ENCODE measurements around the gene TAL1. TPM values are rescaled to one million over a fixed set of nuclear protein-coding genes. Genes with fewer than 3 reads are reported as not detected.

The TAL1 gene
- polyA plus RNA-seq, 3 donors: 0.50 TPM; not detected in 2

GRCh38 chr1:47191940-47192457 lies 40.0 kb downstream of the TAL1 start:
- Histone ChIP-seq H3K4me2 (replicated peaks; ENCODE audit: extremely low read depth, low read length, poor library complexity, severe bottlenecking) (no peak overlapping the region), H3K27ac (ENCODE audit: low read depth in 1 of 2, low read length in 2 of 2) (no peak overlapping the region), H3K9me3 (replicated peaks in 1 of 2; ENCODE audit: control insufficient read depth in 1 of 2, insufficient read depth in 1 of 2, low read length in 2 of 2) (no peaks in the 10 kb centered on the region), H3K9ac (ENCODE audit: insufficient read depth, low read length, poor library complexity, severe bottlenecking) (no peak overlapping the region), H4K20me1 (ENCODE audit: insufficient read depth, low read length) (no peaks in the 10 kb centered on the region), H2AFZ (ENCODE audit: insufficient read depth, low read depth, low read length, poor library complexity, severe bottlenecking) (peak overlapping the region; percentile 13), H3K4me3 (replicated peaks in 1 of 3; ENCODE audit: low read depth in 2 of 3, low read length in 3 of 3) (no peak overlapping the region), H3K36me3 (replicated peaks in 1 of 2; ENCODE audit: control insufficient read depth in 1 of 2, insufficient read depth in 2 of 2, low read length in 2 of 2) (no peaks in the 10 kb centered on the region), H3K79me2 (ENCODE audit: insufficient read depth, low read length) (no peaks in the 10 kb centered on the region), H3K27me3 (ENCODE audit: control insufficient read depth in 2 of 2, insufficient read depth in 2 of 2, low read length in 2 of 2) (no peaks in the 10 kb centered on the region), H3K4me1 (ENCODE audit: control insufficient read depth in 1 of 2, insufficient read depth in 2 of 2, low read length in 2 of 2) (no peaks in the 10 kb centered on the region)
- Mint-ChIP-seq H3K36me3 (no peaks in the 10 kb centered on the region), H3K27ac (no peak overlapping the region), H3K27me3 (ENCODE audit: low read depth in 3 of 3) (peaks cover 0 to 9% (median 9%) of the 10 kb centered on the region in 3 donors), H3K9me3 (peaks cover 0 to 2% (median 0%) of the 10 kb centered on the region in 7 donors), H3K4me3 (no peak overlapping the region), H3K4me1 (peaks cover 6% of the 10 kb centered on the region)
- TF ChIP-seq CTCF (IDR thresholded peaks at IDR 0.05): no peak
- 91% methylated on average over 1 of the region's 4 CpGs for WGBS (ENCODE audit: insufficient coverage)
- intact Hi-C loops (cut with micrococcal nuclease): loop anchor here (2.0 to 5.0 kb wide), 3 partner anchors 70 to 515 kb away; no protein-coding TSS in a partner anchor
- no peak for DNase-seq

- Histone ChIP-seq H3K36me3 (replicated peaks in 1 of 2; ENCODE audit: control insufficient read depth in 1 of 2, insufficient read depth in 2 of 2, low read length in 2 of 2) (no peaks in the 10 kb centered on the region), H2AFZ (ENCODE audit: insufficient read depth, low read depth, low read length, poor library complexity, severe bottlenecking) (no peak overlapping the region), H3K27ac (ENCODE audit: low read depth in 1 of 2, low read length in 2 of 2) (no peak overlapping the region), H3K4me1 (ENCODE audit: control insufficient read depth in 1 of 2, insufficient read depth in 2 of 2, low read length in 2 of 2) (no peaks in the 10 kb centered on the region), H3K4me2 (replicated peaks; ENCODE audit: extremely low read depth, low read length, poor library complexity, severe bottlenecking) (no peak overlapping the region), H3K4me3 (replicated peaks in 1 of 3; ENCODE audit: low read depth in 2 of 3, low read length in 3 of 3) (no peak overlapping the region), H4K20me1 (ENCODE audit: insufficient read depth, low read length) (no peaks in the 10 kb centered on the region), H3K9me3 (replicated peaks in 1 of 2; ENCODE audit: control insufficient read depth in 1 of 2, insufficient read depth in 1 of 2, low read length in 2 of 2) (no peaks in the 10 kb centered on the region), H3K79me2 (ENCODE audit: insufficient read depth, low read length) (no peaks in the 10 kb centered on the region), H3K9ac (ENCODE audit: insufficient read depth, low read length, poor library complexity, severe bottlenecking) (no peak overlapping the region), H3K27me3 (ENCODE audit: control insufficient read depth in 2 of 2, insufficient read depth in 2 of 2, low read length in 2 of 2) (no peaks in the 10 kb centered on the region)
- TF ChIP-seq CTCF (IDR thresholded peaks at IDR 0.05): no peak
- Mint-ChIP-seq H3K4me1 (peaks cover 6% of the 10 kb centered on the region), H3K4me3 (no peak overlapping the region), H3K27ac (no peak overlapping the region), H3K27me3 (ENCODE audit: low read depth in 3 of 3) (peaks cover 0 to 9% (median 6%) of the 10 kb centered on the region in 3 donors), H3K36me3 (no peaks in the 10 kb centered on the region), H3K9me3 (peaks cover 0 to 5% (median 0%) of the 10 kb centered on the region in 7 donors)
- 96% methylated on average over 3 of the region's 6 CpGs for WGBS (ENCODE audit: insufficient coverage)
- no peak for DNase-seq
- intact Hi-C loops (cut with micrococcal nuclease): loop anchor here (5.0 kb wide), 2 partner anchors 71 to 516 kb away; no protein-coding TSS in a partner anchor
These were observed 41.2 kb downstream of the TAL1 start for GRCh38 chr1:47190857-47191256.
